ENCODE data around the gene AKAP17A.
A peak's percentile ranks its signal among the peaks of the same experiment; 100 is the strongest.

DNA sequence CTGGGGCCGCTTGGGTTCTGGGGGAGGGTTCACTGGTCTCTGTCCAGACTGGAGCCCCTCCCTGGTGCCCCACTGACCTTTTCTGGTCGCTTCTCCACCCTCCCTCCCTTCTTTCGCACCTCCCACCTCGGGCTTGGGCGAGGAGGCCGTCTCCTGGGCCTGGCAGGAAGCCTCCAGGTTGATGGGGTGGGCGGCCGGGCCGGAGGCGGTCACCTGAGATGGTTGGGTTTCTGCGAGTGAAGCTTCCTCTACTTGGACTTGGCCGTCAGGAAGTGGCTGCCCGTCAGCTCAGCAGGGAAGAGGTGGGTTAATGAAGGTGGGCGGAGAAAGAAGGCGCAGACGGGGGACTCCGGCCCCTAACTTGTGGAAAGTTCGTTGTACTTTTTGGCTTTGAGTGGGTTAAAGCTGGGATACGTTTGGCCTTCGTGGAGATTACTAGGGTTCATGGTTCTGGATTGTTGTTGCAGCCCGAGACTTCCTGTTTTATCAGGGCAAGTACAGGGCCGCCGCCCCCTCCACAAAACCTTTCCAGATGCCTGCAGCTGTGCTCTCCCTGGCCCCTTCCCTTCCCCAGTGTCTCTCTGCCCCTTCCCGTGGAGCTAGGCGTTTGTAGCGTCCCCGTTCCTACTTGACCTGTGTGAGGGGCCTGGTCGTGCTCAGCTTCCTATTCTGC is 1.2 kb downstream of the AKAP17A start:
- TF ChIP-seq, protein P1, sequence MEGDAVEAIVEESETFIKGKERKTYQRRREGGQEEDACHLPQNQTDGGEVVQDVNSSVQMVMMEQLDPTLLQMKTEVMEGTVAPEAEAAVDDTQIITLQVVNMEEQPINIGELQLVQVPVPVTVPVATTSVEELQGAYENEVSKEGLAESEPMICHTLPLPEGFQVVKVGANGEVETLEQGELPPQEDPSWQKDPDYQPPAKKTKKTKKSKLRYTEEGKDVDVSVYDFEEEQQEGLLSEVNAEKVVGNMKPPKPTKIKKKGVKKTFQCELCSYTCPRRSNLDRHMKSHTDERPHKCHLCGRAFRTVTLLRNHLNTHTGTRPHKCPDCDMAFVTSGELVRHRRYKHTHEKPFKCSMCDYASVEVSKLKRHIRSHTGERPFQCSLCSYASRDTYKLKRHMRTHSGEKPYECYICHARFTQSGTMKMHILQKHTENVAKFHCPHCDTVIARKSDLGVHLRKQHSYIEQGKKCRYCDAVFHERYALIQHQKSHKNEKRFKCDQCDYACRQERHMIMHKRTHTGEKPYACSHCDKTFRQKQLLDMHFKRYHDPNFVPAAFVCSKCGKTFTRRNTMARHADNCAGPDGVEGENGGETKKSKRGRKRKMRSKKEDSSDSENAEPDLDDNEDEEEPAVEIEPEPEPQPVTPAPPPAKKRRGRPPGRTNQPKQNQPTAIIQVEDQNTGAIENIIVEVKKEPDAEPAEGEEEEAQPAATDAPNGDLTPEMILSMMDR (IDR thresholded peaks at IDR 0.05; ENCODE audit: insufficient read depth, low read length), result no peak
- no peak for TF ChIP-seq REST (IDR thresholded peaks at IDR 0.05; ENCODE audit: insufficient replicate concordance, low read depth)
- no peak for TF ChIP-seq POLR2AphosphoS5 (IDR thresholded peaks at IDR 0.05; ENCODE audit: low read depth)
- peak; percentile 84 for TF ChIP-seq SPI1 (IDR thresholded peaks at IDR 0.05; ENCODE audit: borderline replicate concordance, low read depth)

Data from HL-60 (cell line).